Measurements from ENCODE around the gene DOCK4.

- TF ChIP-seq REST (IDR thresholded peaks at IDR 0.05; ENCODE audit: low read depth): no peak
- TF ChIP-seq EP300 (IDR thresholded peaks at IDR 0.05; ENCODE audit: borderline replicate concordance): no peak
Measured at GRCh38 chr7:112076324-112076723, 129.9 kb downstream of the DOCK4 start.
